ENCODE measurements around the gene GMPS.

The GMPS gene

GRCh38 chr3:155989536-155989935 lies 119.1 kb downstream of the GMPS start:
- H3K4me1 ChIP-seq (ENCODE audit: control insufficient read depth, insufficient read depth, low read length), result peaks cover 3% of the 10 kb centered on the region
- no peaks in the 10 kb centered on the region for H3K27me3 ChIP-seq (ENCODE audit: control insufficient read depth, insufficient read depth, low read length)
- no peak overlapping the region for H3K9ac ChIP-seq (ENCODE audit: low read length)
- no peak overlapping the region for H3K27ac ChIP-seq (ENCODE audit: low read depth, low read length)
- no peaks in the 10 kb centered on the region for H3K36me3 ChIP-seq (ENCODE audit: control insufficient read depth, insufficient read depth, low read length)
- no peak overlapping the region for H3K4me3 ChIP-seq (ENCODE audit: low read length)

GRCh38 chr3:155991212-155991611 lies 120.8 kb downstream of the GMPS start:
- H3K9ac ChIP-seq (ENCODE audit: low read length), result no peak overlapping the region
- no peak overlapping the region for H3K4me3 ChIP-seq (ENCODE audit: low read length)
- no peaks in the 10 kb centered on the region for H3K36me3 ChIP-seq (ENCODE audit: control insufficient read depth, insufficient read depth, low read length)
- peaks cover 3% of the 10 kb centered on the region for H3K4me1 ChIP-seq (ENCODE audit: control insufficient read depth, insufficient read depth, low read length)
- no peak overlapping the region for H3K27ac ChIP-seq (ENCODE audit: low read depth, low read length)
- no peaks in the 10 kb centered on the region for H3K27me3 ChIP-seq (ENCODE audit: control insufficient read depth, insufficient read depth, low read length)

- Histone ChIP-seq H3K9ac (ENCODE audit: low read length) (no peak overlapping the region), H3K36me3 (ENCODE audit: control insufficient read depth, insufficient read depth, low read length) (no peaks in the 10 kb centered on the region)
These were observed 121.4 kb downstream of the GMPS start for GRCh38 chr3:155991847-155992246.

More at GRCh38 chr3:155991847-155992246, 121.4 kb downstream of the GMPS start:
- H3K27ac ChIP-seq (ENCODE audit: low read depth, low read length), result no peak overlapping the region
- H3K27me3 ChIP-seq (ENCODE audit: control insufficient read depth, insufficient read depth, low read length), result no peaks in the 10 kb centered on the region
- H3K4me3 ChIP-seq (ENCODE audit: low read length), result no peak overlapping the region
- peaks cover 3% of the 10 kb centered on the region for H3K4me1 ChIP-seq (ENCODE audit: control insufficient read depth, insufficient read depth, low read length)
